Keratinocyte (primary cell): ENCODE results near the gene MTHFD2L. TPM values are rescaled to one million over a fixed set of nuclear protein-coding genes. Genes with fewer than 3 reads are reported as not detected.
A peak's percentile ranks its signal among the peaks of the same experiment; 100 is the strongest.

ENCODE experiments used
- DNase-seq: peaks from one replicate; pipeline ENCODE4 v3.0.0-alpha.2; 2011; ENCODE audit warnings: low read depth, missing footprints, low spot score
- FAIRE-seq: peaks from 2 replicates; lab custom pipeline; 2011; peaks lifted over from hg19 to GRCh38; lab: Jason Lieb, UNC
- H2AFZ ChIP-seq: 2 replicates; pipeline ENCODE4 v1.6.0; 2012; ENCODE audit warnings: low read length, control low read depth, inconsistent platforms; ENCODE audit not compliant: control insufficient read depth
- H3K27ac ChIP-seq: 2 replicates; pipeline ENCODE4 v1.5.1; 2011; ENCODE audit warnings: low read length; ENCODE audit not compliant: control insufficient read depth, insufficient read depth
- H3K27me3 ChIP-seq: 3 replicates; pipeline ENCODE4 v1.6.0; 2011; ENCODE audit warnings: low read length; ENCODE audit not compliant: control insufficient read depth, insufficient read depth; ENCODE audit errors: extremely low read depth
- H3K36me3 ChIP-seq, 2 experiments: 2 replicates in 1 of 2; 3 replicates in 1 of 2; pipeline ENCODE4 v1.5.1; 2011; ENCODE audit warnings: low read length in 2 of 2, mild to moderate bottlenecking in 1 of 2; ENCODE audit not compliant: control insufficient read depth in 2 of 2, insufficient read depth in 2 of 2; ENCODE audit errors: extremely low read depth in 1 of 2
- H3K4me1 ChIP-seq: 3 replicates; pipeline ENCODE4 v1.5.1; 2011; ENCODE audit warnings: low read length; ENCODE audit not compliant: control insufficient read depth, insufficient read depth; ENCODE audit errors: extremely low read depth
- H3K4me2 ChIP-seq: 3 replicates; pipeline ENCODE4 v1.6.0; 2011; ENCODE audit warnings: low read depth, low read length; ENCODE audit not compliant: control insufficient read depth, insufficient read depth; ENCODE audit errors: extremely low read depth
- H3K4me3 ChIP-seq, 3 experiments: fragments of 200-600 bp in 1 of 3; sonication (generic) in 1 of 3; 2 replicates in 2 of 3; 3 replicates in 1 of 3; pipeline ENCODE4 v1.5.1; 2011 to 2016; ENCODE audit warnings: low read length in 3 of 3, mild to moderate bottlenecking in 3 of 3, control low read depth in 2 of 3, inconsistent platforms in 1 of 3, low read depth in 1 of 3, mixed read lengths in 1 of 3, mixed run types in 1 of 3, moderate library complexity in 1 of 3; ENCODE audit not compliant: control insufficient read depth in 2 of 3, insufficient read depth in 2 of 3; ENCODE audit errors: extremely low read depth in 1 of 3
- H3K79me2 ChIP-seq: 2 replicates; pipeline ENCODE4 v1.6.0; 2012; ENCODE audit warnings: low read length; ENCODE audit not compliant: control insufficient read depth, insufficient read depth
- H3K9ac ChIP-seq: 3 replicates; pipeline ENCODE4 v1.6.0; 2011; ENCODE audit warnings: low read length; ENCODE audit not compliant: control insufficient read depth, insufficient read depth; ENCODE audit errors: extremely low read depth
- H3K9me1 ChIP-seq: 3 replicates; pipeline ENCODE4 v1.6.0; 2011; ENCODE audit warnings: low read length; ENCODE audit not compliant: control insufficient read depth, insufficient read depth; ENCODE audit errors: extremely low read depth
- H3K9me3 ChIP-seq: 2 replicates; pipeline ENCODE4 v1.5.1; 2012; ENCODE audit warnings: low read depth, low read length; ENCODE audit not compliant: control insufficient read depth
- H4K20me1 ChIP-seq: 3 replicates; pipeline ENCODE4 v1.6.0; 2011; ENCODE audit warnings: low read length; ENCODE audit not compliant: control insufficient read depth, insufficient read depth; ENCODE audit errors: extremely low read depth
- CTCF ChIP-seq, 3 experiments: IDR thresholded peaks in 1 of 3; conservative IDR thresholded peaks in 1 of 3; optimal IDR thresholded peaks in 1 of 3; 2 replicates in 2 of 3; 3 replicates in 1 of 3; pipeline versions ENCODE3 to v1.5.1; 2011; ENCODE audit warnings: low read length in 3 of 3, mild to moderate bottlenecking in 3 of 3, moderate library complexity in 2 of 3, control low read depth in 1 of 3, inconsistent platforms in 1 of 3; ENCODE audit not compliant: insufficient read depth in 2 of 3; ENCODE audit errors: extremely low read depth in 1 of 3
- EZH2 ChIP-seq: IDR thresholded peaks from one replicate; pipeline ENCODE4 v1.6.1; 2012; ENCODE audit warnings: inconsistent platforms, mild to moderate bottlenecking, low read length, moderate library complexity
- dilution Hi-C: fragments of 300-500 bp; cut with MboI; formaldehyde crosslinking; loops from one replicate; pipeline ENCODE4 v1.7.0; 2020; ENCODE audit warnings: low sequenced_read_pairs; ENCODE audit not compliant: extremely low pct_ligation_motif_present
- polyA plus RNA-seq, 5 experiments: library from polyadenylated mRNA; depleted of rRNA in 3 of 5; stranded (reverse) in 3 of 5; stranded (forward) in 1 of 5; unstranded in 1 of 5; fragments of >200 nt; gene quantifications; 1 replicate in 1 of 5; 2 replicates in 3 of 5; 3 replicates in 1 of 5; pipeline versions ENCODE4 v1.2.1 to v1.2.3, GENCODE V29; 2011 to 2012; ENCODE audit warnings: missing spikeins in 2 of 5, low read depth in 1 of 5, low replicate concordance in 1 of 5

Gene MTHFD2L
- polyA plus RNA-seq, 1 donor (not counting 4 experiments of a cell fraction or from before 2014, with no cell fraction given) = 30.4 TPM

GRCh38 chr4:74230902-74231499, 73.1 kb downstream of the MTHFD2L start:
- Histone ChIP-seq H3K4me2 (peak overlapping the region; percentile 50), H3K36me3 (peaks cover 0 to 3% of the 10 kb centered on the region in 2 experiments), H3K9me1 (no peaks in the 10 kb centered on the region), H3K79me2 (no peaks in the 10 kb centered on the region), H4K20me1 (no peaks in the 10 kb centered on the region), H3K4me3 (peak overlapping the region in 1 of 3 experiments; percentile 7), H2AFZ (peak overlapping the region; percentile 56), H3K9ac (no peak overlapping the region), H3K4me1 (peaks cover 15% of the 10 kb centered on the region), H3K27me3 (no peaks in the 10 kb centered on the region), H3K27ac (peak overlapping the region; percentile 72), H3K9me3 (no peaks in the 10 kb centered on the region)
- dilution Hi-C loops = no loop called here
- FAIRE-seq (peak; percentile 89), DNase-seq (no peak)
- TF ChIP-seq CTCF (optimal IDR thresholded peaks at IDR 0.05 in 1 of 3, IDR thresholded peaks at IDR 0.05 in 1 of 3, conservative IDR thresholded peaks at IDR 0.05 in 1 of 3; ENCODE audit: extremely low read depth in 1 of 3, insufficient read depth in 2 of 3, low read length in 3 of 3) (no peak), EZH2 (no peak)

DNA sequence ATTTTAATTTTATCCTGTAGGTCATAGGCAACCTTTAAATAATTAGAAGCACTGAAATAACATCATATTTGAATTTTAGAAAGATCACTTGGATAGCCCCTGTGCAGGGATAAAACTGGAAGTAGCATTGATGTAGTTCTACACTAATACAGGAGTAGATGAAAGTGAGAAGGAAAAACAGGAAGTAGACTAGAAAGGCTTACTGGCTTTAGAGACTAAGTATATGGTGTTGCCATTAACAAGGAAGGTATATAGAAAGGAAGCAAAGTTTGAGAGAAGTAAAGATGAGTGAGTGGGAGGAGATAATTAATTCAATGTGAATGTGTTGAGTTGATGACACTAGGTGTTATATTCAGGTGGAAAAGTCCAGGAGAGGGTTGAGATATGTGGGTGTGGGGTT, 77.2 kb downstream of the MTHFD2L start:
- Histone ChIP-seq H3K9ac (no peak overlapping the region), H3K4me3 (no peak overlapping the region), H3K36me3 (no peaks in the 10 kb centered on the region), H3K4me1 (peaks cover 13% of the 10 kb centered on the region), H3K27ac (no peak overlapping the region), H3K4me2 (no peak overlapping the region), H3K79me2 (no peaks in the 10 kb centered on the region), H3K9me1 (no peaks in the 10 kb centered on the region), H2AFZ (no peak overlapping the region), H3K9me3 (no peaks in the 10 kb centered on the region), H4K20me1 (no peaks in the 10 kb centered on the region), H3K27me3 (no peaks in the 10 kb centered on the region)
- no peak for DNase-seq
- dilution Hi-C loops = no loop called here
- no peak for FAIRE-seq
- TF ChIP-seq EZH2 = no peak
- no peak for TF ChIP-seq CTCF (optimal IDR thresholded peaks at IDR 0.05 in 1 of 3, IDR thresholded peaks at IDR 0.05 in 1 of 3, conservative IDR thresholded peaks at IDR 0.05 in 1 of 3; ENCODE audit: extremely low read depth in 1 of 3, insufficient read depth in 2 of 3, low read length in 3 of 3)
